ENCODE data around the gene PSME3. TPM values are rescaled to one million over a fixed set of nuclear protein-coding genes. Genes with fewer than 3 reads are reported as not detected.

PSME3 gene
- total RNA-seq, 1 experiment from 2014 or later, result 163 TPM

GRCh38 chr17:42783791-42784138 lies 49.4 kb upstream of the PSME3 start:
- Histone ChIP-seq H3K9ac (ENCODE audit: low read length) (no peak overlapping the region), H3K27ac (ENCODE audit: low read depth, low read length) (no peak overlapping the region), H3K9me3 (ENCODE audit: control insufficient read depth in 1 of 2, insufficient read depth in 1 of 2, low read depth in 1 of 2, low read length in 2 of 2) (no peaks in the 10 kb centered on the region), H4K20me1 (ENCODE audit: insufficient read depth) (no peaks in the 10 kb centered on the region), H2AFZ (ENCODE audit: low read depth, low read length, poor library complexity, severe bottlenecking) (no peak overlapping the region), H3K4me1 (ENCODE audit: control insufficient read depth in 1 of 2, insufficient read depth in 2 of 2, low read length in 2 of 2) (peaks cover 3 to 20% of the 10 kb centered on the region in 2 experiments; a peak in 3 of 4 replicates), H3K4me2 (ENCODE audit: low read length) (peak overlapping the region; percentile 59), H3K79me2 (ENCODE audit: insufficient read depth, low read length) (no peaks in the 10 kb centered on the region), H3K27me3 (ENCODE audit: insufficient read depth, low read length) (no peaks in the 10 kb centered on the region), H3K36me3 (ENCODE audit: control insufficient read depth in 1 of 2, insufficient read depth in 2 of 2, low read length in 2 of 2) (peaks cover 5 to 7% of the 10 kb centered on the region in 2 experiments; a peak in 2 of 4 replicates), H3K4me3 (replicated peaks in 1 of 2; ENCODE audit: low read depth in 1 of 2, low read length in 2 of 2) (peak overlapping the region in 1 of 2 experiments; percentile 30; a peak in 1 of 4 replicates), H3K9me2 (ENCODE audit: insufficient read depth) (no peaks in the 10 kb centered on the region)
- no TSS peak for BruUV-seq (replicated peaks)
- ATAC-seq, result no peak
- POLR2A ChIA-PET, result no interaction called here
- RAD21 ChIA-PET (ENCODE audit: low non-redundant PET in 1 of 2, low total read pairs in 2 of 2, uncharacterized antibody in 2 of 2, unreplicated experiment in 2 of 2), result no interaction called here
- no peak for DNase-seq (ENCODE audit: low read depth, low spot score)
- intact Hi-C loops (cut with micrococcal nuclease), result no loop called here
- CTCF ChIA-PET, result no interaction called here
- TF ChIP-seq POLR2AphosphoS5 (IDR thresholded peaks at IDR 0.05; ENCODE audit: low read depth, low read length), result no peak
- TF ChIP-seq CBX3 (IDR thresholded peaks at IDR 0.05; ENCODE audit: low read depth), result no peak
- TF ChIP-seq CEBPB (IDR thresholded peaks at IDR 0.05; ENCODE audit: low read depth), result no peak

GRCh38 chr17:42784409-42784808 lies 48.8 kb upstream of the PSME3 start:
- Histone ChIP-seq H4K20me1 (ENCODE audit: insufficient read depth) (no peaks in the 10 kb centered on the region), H3K9ac (ENCODE audit: low read length) (no peak overlapping the region), H3K36me3 (ENCODE audit: control insufficient read depth in 1 of 2, insufficient read depth in 2 of 2, low read length in 2 of 2) (peaks cover under 1% of the 10 kb centered on the region in 2 experiments; a peak in 1 of 4 replicates), H2AFZ (ENCODE audit: low read depth, low read length, poor library complexity, severe bottlenecking) (no peak overlapping the region), H3K27me3 (ENCODE audit: insufficient read depth, low read length) (no peaks in the 10 kb centered on the region), H3K9me2 (ENCODE audit: insufficient read depth) (no peaks in the 10 kb centered on the region), H3K9me3 (ENCODE audit: control insufficient read depth in 1 of 2, insufficient read depth in 1 of 2, low read depth in 1 of 2, low read length in 2 of 2) (no peaks in the 10 kb centered on the region), H3K4me3 (replicated peaks in 1 of 2; ENCODE audit: low read depth in 1 of 2, low read length in 2 of 2) (no peak overlapping the region), H3K4me2 (ENCODE audit: low read length) (no peak overlapping the region), H3K79me2 (ENCODE audit: insufficient read depth, low read length) (no peaks in the 10 kb centered on the region), H3K27ac (ENCODE audit: low read depth, low read length) (no peak overlapping the region), H3K4me1 (ENCODE audit: control insufficient read depth in 1 of 2, insufficient read depth in 2 of 2, low read length in 2 of 2) (peaks cover 3 to 20% of the 10 kb centered on the region in 2 experiments; a peak in 3 of 4 replicates)
- CTCF ChIA-PET, result no interaction called here
- ATAC-seq, result no peak
- BruUV-seq (replicated peaks), result no TSS peak
- no peak for DNase-seq (ENCODE audit: low read depth, low spot score)
- TF ChIP-seq ELF1 (IDR thresholded peaks at IDR 0.05; ENCODE audit: borderline replicate concordance, low read depth), result no peak
- TF ChIP-seq FOSL1 (IDR thresholded peaks at IDR 0.05; ENCODE audit: low read depth), result no peak
- POLR2A ChIA-PET, result no interaction called here
- RAD21 ChIA-PET (ENCODE audit: low non-redundant PET in 1 of 2, low total read pairs in 2 of 2, uncharacterized antibody in 2 of 2, unreplicated experiment in 2 of 2), result no interaction called here
- intact Hi-C loops (cut with micrococcal nuclease), result no loop called here
